Superior temporal gyrus (tissue), 1 donor: ENCODE data around the gene C1QTNF9.
"Not testable (repeated sequence)": the region's sequence is repeated elsewhere in the genome, so short reads cannot be mapped to it uniquely, and the experiment has no call there.

Experiments used
- DNase-seq: peaks from one replicate; pipeline ENCODE4 v3.0.0-alpha.2; 2016; ENCODE audit errors: extremely low spot score

Gene C1QTNF9

DNA sequence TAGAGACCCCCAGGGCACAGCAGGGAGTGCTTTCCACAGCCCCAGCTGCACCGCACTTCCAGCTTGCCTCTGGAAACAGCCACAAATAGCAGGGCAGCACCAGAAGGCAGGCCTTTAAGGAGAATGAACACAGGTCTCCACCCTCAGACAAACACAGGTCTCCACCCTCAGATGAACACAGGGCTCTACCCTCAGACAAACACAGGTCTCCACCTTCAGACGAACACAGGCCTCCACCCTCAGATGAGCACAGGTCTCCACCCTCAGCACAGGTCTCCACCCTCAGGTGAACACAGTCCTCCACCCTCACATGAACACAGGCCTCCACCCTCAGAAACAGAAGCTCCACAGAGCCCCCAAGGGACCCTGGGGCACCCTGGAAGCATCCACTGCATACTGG, 51.7 kb downstream of the C1QTNF9 start:
- DNase-seq: no peak

DNA sequence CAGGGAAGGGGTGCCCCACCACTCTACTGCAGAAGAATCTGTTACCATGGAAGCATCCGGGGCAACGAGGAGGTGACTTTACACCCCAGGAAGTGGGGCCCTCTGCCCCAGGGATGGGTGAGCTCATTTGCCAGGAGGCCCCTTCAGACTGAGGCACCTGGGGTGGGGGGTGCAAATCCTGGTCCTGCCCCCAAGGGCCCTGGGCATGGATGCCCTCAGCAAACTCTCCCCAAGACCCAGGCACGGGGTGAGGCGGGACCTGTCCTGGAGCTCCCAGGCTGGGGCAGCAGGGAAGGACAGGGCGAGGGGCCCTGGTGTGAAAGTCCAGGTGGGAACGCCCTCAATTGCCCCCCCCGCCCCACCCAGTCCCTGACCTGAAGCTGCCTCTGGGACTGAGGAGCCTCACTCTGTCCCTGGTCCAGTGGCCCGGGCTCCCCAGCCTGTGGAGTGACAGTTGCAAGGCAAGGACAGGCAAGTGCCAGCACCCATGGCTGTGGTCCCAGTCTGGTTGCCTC, 52.5 kb downstream of the C1QTNF9 start:
- DNase-seq: no peak

DNA sequence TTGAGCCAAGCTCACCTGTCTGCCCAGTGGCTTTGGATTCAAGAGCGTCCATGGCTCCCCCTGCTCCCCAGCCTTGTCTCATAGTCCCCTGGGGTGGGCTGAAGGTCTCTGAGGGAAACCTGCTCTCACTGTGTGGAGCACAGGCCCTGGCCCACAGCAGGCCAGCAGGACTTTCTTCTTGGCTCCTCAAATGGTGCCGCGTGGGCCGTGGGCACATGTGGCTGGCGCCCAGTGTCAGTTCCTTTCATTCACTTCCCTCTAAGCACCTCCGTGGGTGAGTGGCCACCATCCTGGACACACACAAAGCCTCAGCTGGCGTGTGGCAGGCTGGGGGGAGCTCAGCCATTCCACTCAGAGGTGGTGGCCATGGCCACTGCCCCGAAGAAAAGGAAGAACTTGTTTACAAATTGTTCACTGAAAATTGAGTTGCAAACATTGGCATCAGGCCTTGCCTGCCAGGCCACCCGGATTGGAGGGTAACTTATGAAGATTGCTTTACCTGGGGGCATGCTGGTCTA, 53.1 kb downstream of the C1QTNF9 start:
- DNase-seq: no peak

DNA sequence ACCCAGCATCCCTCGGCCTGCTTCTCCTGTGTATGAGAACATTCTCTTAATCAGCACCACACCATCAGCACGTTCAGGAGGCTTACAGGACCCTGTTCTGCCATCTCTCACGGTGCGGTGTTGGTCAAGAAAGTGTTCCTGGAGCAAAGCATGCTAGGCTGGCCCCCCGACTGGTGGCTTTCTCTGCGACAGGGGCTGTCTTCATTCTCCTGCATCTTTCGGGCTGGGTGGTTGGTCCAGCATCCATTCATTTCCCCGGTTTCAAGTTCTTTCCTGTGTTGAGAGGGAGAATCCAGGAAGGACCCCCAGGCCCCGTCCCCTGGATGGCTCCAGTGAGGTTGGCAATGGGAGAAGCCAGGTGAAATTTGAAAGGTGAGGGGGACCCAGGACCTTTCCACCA, 55.8 kb downstream of the C1QTNF9 start:
- no peak for DNase-seq

DNA sequence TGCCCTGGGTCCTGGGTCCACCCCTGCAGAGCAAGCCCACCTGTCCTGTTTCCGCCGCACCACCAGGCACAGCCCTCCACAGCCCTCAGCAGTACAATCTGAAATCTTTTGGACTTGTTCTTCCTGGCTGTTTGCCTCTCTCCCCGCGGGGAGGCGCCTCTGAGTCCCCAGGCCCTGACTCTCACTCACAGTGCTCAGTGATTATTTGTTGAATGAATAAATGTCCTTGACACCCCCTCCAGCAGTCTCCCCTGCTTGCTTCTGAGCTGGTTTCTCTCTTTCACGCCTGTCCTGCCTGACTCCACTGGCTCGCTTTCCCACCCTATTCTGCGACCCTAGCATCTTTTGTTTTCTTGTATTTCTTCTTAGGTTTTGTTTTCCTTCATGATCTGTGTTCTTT, 56.9 kb downstream of the C1QTNF9 start:
- DNase-seq: not testable (repeated sequence)

DNA sequence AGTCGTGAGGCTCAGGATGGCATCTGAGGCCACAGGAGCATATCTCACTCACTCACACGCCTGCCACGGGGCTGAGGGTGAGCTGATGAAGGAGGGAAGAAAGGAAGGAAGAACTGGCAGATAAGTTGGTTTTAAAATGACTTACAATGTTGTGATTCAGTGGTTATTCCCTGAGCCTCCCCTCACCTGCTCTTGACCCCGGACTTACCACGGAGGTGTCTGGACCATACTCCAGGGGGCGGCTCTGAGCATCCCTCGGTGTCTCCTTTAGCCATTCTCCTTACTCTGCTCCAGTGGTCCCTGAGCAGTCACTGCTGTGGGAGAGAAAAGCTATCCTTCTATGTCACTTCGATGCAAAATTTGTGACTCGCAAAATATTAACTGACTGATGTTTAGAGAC, 61.9 kb downstream of the C1QTNF9 start:
- not testable (repeated sequence) for DNase-seq
